K562 (cell line): ENCODE results near the gene MYO18A.

Source experiments
- CHD2 ChIP-seq: IDR thresholded peaks from 2 replicates; pipeline ENCODE4 v1.6.1; 2011; ENCODE audit warnings: low read depth, low read length
- RAD21 ChIP-seq, 2 experiments: fragments of 250-450 bp in 1 of 2; fragments of 450-650 bp in 1 of 2; sonication (Bioruptor Pico) in 1 of 2; formaldehyde crosslinking in 1 of 2; IDR thresholded peaks in 1 of 2; conservative IDR thresholded peaks in 1 of 2; 2 replicates each; pipeline versions ENCODE4 v1.4.0 to v1.8.0; 2020 to 2022; ENCODE audit warnings: mild to moderate bottlenecking in 2 of 2, moderate library complexity in 1 of 2
- RCOR1 ChIP-seq, 2 experiments: IDR thresholded peaks; 2 replicates each; pipeline ENCODE4 v1.6.1; 2012; ENCODE audit warnings: low read depth in 2 of 2, low read length in 2 of 2, borderline replicate concordance in 1 of 2, improper control_type of control experiment in 1 of 2
- SIN3A ChIP-seq, 2 experiments: fragments of 150-350 bp in 1 of 2; IDR thresholded peaks; 2 replicates each; pipeline ENCODE4 v1.6.1; 2011 to 2016; ENCODE audit warnings: borderline replicate concordance in 2 of 2, low read depth in 2 of 2, low read length in 2 of 2, mild to moderate bottlenecking in 2 of 2, moderate library complexity in 2 of 2; ENCODE audit not compliant: control insufficient read depth in 1 of 2
- SMAD3 ChIP-seq: fragments of 450-650 bp; formaldehyde crosslinking; conservative IDR thresholded peaks from 2 replicates; pipeline ENCODE4 v1.4.0; 2020; ENCODE audit warnings: mild to moderate bottlenecking
- SP1 ChIP-seq: sonication (generic); formaldehyde crosslinking; IDR thresholded peaks from 2 replicates; pipeline ENCODE4 v1.8.1; 2022; ENCODE audit warnings: mild to moderate bottlenecking, missing genetic modification reagents
- ZBTB17 ChIP-seq: fragments of 450-650 bp; formaldehyde crosslinking; IDR thresholded peaks from 2 replicates; pipeline ENCODE4 v1.4.0; 2020; ENCODE audit warnings: mild to moderate bottlenecking
- ZBTB43 ChIP-seq: sonication (generic); formaldehyde crosslinking; IDR thresholded peaks from 2 replicates; pipeline ENCODE4 v1.8.0; 2023; ENCODE audit warnings: mild to moderate bottlenecking, missing genetic modification reagents
- ZNF212 ChIP-seq: fragments of 450-650 bp; formaldehyde crosslinking; IDR thresholded peaks from 2 replicates; pipeline ENCODE4 v1.4.0; 2020; ENCODE audit warnings: mild to moderate bottlenecking
- ZNF347 ChIP-seq: fragments of 450-650 bp; formaldehyde crosslinking; IDR thresholded peaks from 2 replicates; pipeline ENCODE4 v1.4.0; 2020; ENCODE audit warnings: low read depth, mild to moderate bottlenecking, moderate library complexity
- ZNF398 ChIP-seq: fragments of 250-450 bp; sonication (Bioruptor Pico); IDR thresholded peaks from 2 replicates; pipeline ENCODE4 v1.8.0; 2021; ENCODE audit warnings: moderate library complexity, mild to moderate bottlenecking, inconsistent platforms
- ZNF584 ChIP-seq: fragments of 200-800 bp; sonication (Bioruptor generic); IDR thresholded peaks from 2 replicates; pipeline ENCODE4 v1.6.1; 2016; ENCODE audit warnings: low read depth, mild to moderate bottlenecking, missing genetic modification characterization, missing compliant biosample characterization

- no peak for TF ChIP-seq ZNF212 (CRISPR knock-in tag)
- no peak for TF ChIP-seq ZNF398 (CRISPR knock-in tag)
- no peak for TF ChIP-seq SMAD3 (CRISPR knock-in tag)
- no peak for TF ChIP-seq RAD21 (CRISPR knock-in tag; conservative IDR thresholded peaks at IDR 0.05 in 1 of 2, IDR thresholded peaks at IDR 0.05 in 1 of 2)
- TF ChIP-seq CHD2 = no peak
- no peak for TF ChIP-seq RCOR1 (IDR thresholded peaks at IDR 0.05; ENCODE audit: borderline replicate concordance in 1 of 2, low read depth in 2 of 2, low read length in 2 of 2)
- no peak for TF ChIP-seq ZBTB17 (CRISPR knock-in tag)
- TF ChIP-seq ZBTB43 (CRISPR knock-in tag) = no peak
- TF ChIP-seq SP1 (CRISPR knock-in tag) = no peak
- TF ChIP-seq ZNF347 = no peak
- TF ChIP-seq SIN3A (IDR thresholded peaks at IDR 0.05; ENCODE audit: borderline replicate concordance in 2 of 2, control insufficient read depth in 1 of 2, low read depth in 2 of 2, low read length in 2 of 2) = no peak
- no peak for TF ChIP-seq ZNF584 (CRISPR knock-in tag)
Measured at GRCh38 chr17:29070308-29070707, 109.9 kb downstream of the MYO18A start.
